Fibroblast of peridontal ligament (primary cell): Measurements from ENCODE around the gene LAPTM4A.

Experiments used
- DNase-seq: peaks from one replicate; pipeline ENCODE4 v3.0.0-alpha.2; 2010; ENCODE audit errors: extremely low read depth

Gene LAPTM4A

GRCh38 chr2:20019747-20020146, 31.7 kb downstream of the LAPTM4A start:
- DNase-seq = no peak

- DNase-seq = no peak
Measured at GRCh38 chr2:20018601-20019152, 32.8 kb downstream of the LAPTM4A start.

GRCh38 chr2:20016346-20016745, 35.1 kb downstream of the LAPTM4A start:
- DNase-seq = no peak

- DNase-seq = peak; percentile 81
Measured at GRCh38 chr2:20015482-20016083, 35.8 kb downstream of the LAPTM4A start.

- DNase-seq = peak; percentile 19
Measured at GRCh38 chr2:20013126-20013849, 38.1 kb downstream of the LAPTM4A start.

GRCh38 chr2:20012282-20013125, 38.9 kb downstream of the LAPTM4A start, which contains the start of gene MATN3:
Gene MATN3, minus strand, starts transcription at chr2:20012668. Its CDS starts 37 bp downstream, at chr2:20012631.
- DNase-seq = peak; percentile 6

GRCh38 chr2:20012032-20012281, 39.5 kb downstream of the LAPTM4A start:
- no peak for DNase-seq

GRCh38 chr2:20011276-20012031, 40.0 kb downstream of the LAPTM4A start:
- no peak for DNase-seq

- no peak for DNase-seq
Measured at GRCh38 chr2:20008703-20009102, 42.7 kb downstream of the LAPTM4A start.

- DNase-seq = no peak
Measured at GRCh38 chr2:20005891-20006470, 45.4 kb downstream of the LAPTM4A start.

GRCh38 chr2:20005067-20005627, 46.3 kb downstream of the LAPTM4A start:
- DNase-seq = no peak

GRCh38 chr2:20001361-20001863, 50.0 kb downstream of the LAPTM4A start:
- DNase-seq = no peak

- DNase-seq = no peak
Measured at GRCh38 chr2:19993731-19994130, 57.7 kb downstream of the LAPTM4A start.

GRCh38 chr2:19991895-19992294, 59.5 kb downstream of the LAPTM4A start:
- no peak for DNase-seq

GRCh38 chr2:19990416-19990728, 61.1 kb downstream of the LAPTM4A start:
- DNase-seq = peak; percentile 16

GRCh38 chr2:19989667-19990415, 61.6 kb downstream of the LAPTM4A start, which contains the start of gene WDR35:
Gene WDR35, minus strand, starts transcription at chr2:19990105. Its CDS starts 90 bp downstream, at chr2:19990015.
- DNase-seq = peak; percentile 80

GRCh38 chr2:19989342-19989666, 62.1 kb downstream of the LAPTM4A start:
- no peak for DNase-seq

GRCh38 chr2:19988600-19988999, 62.8 kb downstream of the LAPTM4A start:
- DNase-seq = no peak

GRCh38 chr2:19987936-19988335, 63.5 kb downstream of the LAPTM4A start:
- no peak for DNase-seq
